ENCODE results near the gene BAIAP3.

The BAIAP3 gene

GRCh38 chr16:1340730-1341494 lies 7.5 kb downstream of the BAIAP3 start:
- H3K27ac ChIP-seq (ENCODE audit: low read depth, low read length) = no peak overlapping the region
- peaks cover 23% of the 10 kb centered on the region for H3K4me1 ChIP-seq (ENCODE audit: control insufficient read depth, low read length)
- peaks cover 6% of the 10 kb centered on the region; the same call in 1 of the 2 replicates for H3K9me3 ChIP-seq (ENCODE audit: control insufficient read depth, insufficient read depth, low read length)
- peaks cover 3% of the 10 kb centered on the region for H3K27me3 ChIP-seq (ENCODE audit: control insufficient read depth, low read length)
- no peak overlapping the region for H3K4me2 ChIP-seq (ENCODE audit: low read length)
- no peaks in the 10 kb centered on the region for H3F3A ChIP-seq (ENCODE audit: control insufficient read depth, insufficient read depth)
- peaks cover 7% of the 10 kb centered on the region; the same call in 1 of the 2 replicates for H4K20me1 ChIP-seq (ENCODE audit: control insufficient read depth, insufficient read depth, low read depth, low read length)
- H3K4me3 ChIP-seq (ENCODE audit: low read length) = no peak overlapping the region
- no peaks in the 10 kb centered on the region for H3K36me3 ChIP-seq (ENCODE audit: control insufficient read depth, low read length)
- H3K79me2 ChIP-seq (ENCODE audit: control insufficient read depth, low read length) = no peaks in the 10 kb centered on the region
- no peak for TF ChIP-seq EZH2phosphoT487 (IDR thresholded peaks at IDR 0.05; ENCODE audit: borderline replicate concordance, low read length)
- TF ChIP-seq, protein P1, sequence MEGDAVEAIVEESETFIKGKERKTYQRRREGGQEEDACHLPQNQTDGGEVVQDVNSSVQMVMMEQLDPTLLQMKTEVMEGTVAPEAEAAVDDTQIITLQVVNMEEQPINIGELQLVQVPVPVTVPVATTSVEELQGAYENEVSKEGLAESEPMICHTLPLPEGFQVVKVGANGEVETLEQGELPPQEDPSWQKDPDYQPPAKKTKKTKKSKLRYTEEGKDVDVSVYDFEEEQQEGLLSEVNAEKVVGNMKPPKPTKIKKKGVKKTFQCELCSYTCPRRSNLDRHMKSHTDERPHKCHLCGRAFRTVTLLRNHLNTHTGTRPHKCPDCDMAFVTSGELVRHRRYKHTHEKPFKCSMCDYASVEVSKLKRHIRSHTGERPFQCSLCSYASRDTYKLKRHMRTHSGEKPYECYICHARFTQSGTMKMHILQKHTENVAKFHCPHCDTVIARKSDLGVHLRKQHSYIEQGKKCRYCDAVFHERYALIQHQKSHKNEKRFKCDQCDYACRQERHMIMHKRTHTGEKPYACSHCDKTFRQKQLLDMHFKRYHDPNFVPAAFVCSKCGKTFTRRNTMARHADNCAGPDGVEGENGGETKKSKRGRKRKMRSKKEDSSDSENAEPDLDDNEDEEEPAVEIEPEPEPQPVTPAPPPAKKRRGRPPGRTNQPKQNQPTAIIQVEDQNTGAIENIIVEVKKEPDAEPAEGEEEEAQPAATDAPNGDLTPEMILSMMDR (IDR thresholded peaks at IDR 0.05; ENCODE audit: low read depth, low read length, poor library complexity, severe bottlenecking) = no peak
- H3K9me2 ChIP-seq (replicated peaks; ENCODE audit: control insufficient read depth, low read length) = no peaks in the 10 kb centered on the region

DNA sequence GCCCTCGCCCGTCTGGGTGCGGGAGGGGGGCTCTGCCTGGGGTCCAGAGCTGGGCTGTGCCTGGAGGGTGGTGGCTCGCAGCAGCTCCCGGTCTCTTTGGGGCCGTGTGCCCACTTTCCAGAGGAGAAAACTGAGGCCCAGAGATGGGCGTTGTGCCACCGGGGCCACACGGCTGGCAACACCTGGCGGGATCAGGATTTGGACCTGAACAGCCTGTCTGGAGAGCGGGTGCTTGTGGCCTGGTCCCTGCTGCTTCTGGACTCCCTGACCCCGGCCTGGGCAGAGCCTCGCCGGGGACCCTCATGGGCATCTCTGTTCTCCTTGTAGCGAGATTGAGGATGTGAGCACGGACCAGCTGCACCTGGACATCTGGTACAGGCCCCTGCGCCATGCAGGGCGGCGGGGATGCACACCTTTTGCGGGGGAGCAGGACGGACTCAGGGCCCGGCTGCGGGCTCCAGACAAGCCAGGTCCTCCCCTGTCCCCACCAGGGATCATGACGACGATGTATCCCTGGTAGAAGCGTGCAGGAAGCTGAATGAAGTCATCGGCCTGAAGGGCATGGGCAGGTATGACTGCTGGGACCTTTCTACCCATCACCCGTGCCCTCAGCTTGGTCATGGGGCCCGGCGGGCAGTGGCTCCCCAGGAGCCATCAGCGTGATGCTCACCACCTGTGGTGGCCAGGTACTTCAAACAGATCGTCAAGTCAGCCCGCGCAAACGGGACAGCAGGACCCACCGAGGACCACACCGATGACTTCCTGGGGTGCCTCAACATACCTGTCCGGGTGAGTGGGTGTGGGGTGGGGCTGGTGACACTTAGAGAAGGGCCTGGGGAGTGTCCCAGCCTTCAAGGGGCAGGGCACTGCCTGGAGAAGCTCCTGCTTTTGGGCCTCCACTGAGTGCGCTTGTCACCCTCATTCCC lies 8.3 kb downstream of the BAIAP3 start:
- TF ChIP-seq, protein P1 (IDR thresholded peaks at IDR 0.05; ENCODE audit: low read depth, low read length, poor library complexity, severe bottlenecking) = no peak
- TF ChIP-seq EZH2phosphoT487 (IDR thresholded peaks at IDR 0.05; ENCODE audit: borderline replicate concordance, low read length) = no peak
- Histone ChIP-seq H3K27me3 (ENCODE audit: control insufficient read depth, low read length) (no peaks in the 10 kb centered on the region), H3K4me1 (ENCODE audit: control insufficient read depth, low read length) (peaks cover 23% of the 10 kb centered on the region), H3K9me3 (ENCODE audit: control insufficient read depth, insufficient read depth, low read length) (peaks cover 6% of the 10 kb centered on the region; the same call in 1 of the 2 replicates), H3F3A (ENCODE audit: control insufficient read depth, insufficient read depth) (no peaks in the 10 kb centered on the region), H3K9me2 (replicated peaks; ENCODE audit: control insufficient read depth, low read length) (no peaks in the 10 kb centered on the region), H3K27ac (ENCODE audit: low read depth, low read length) (peak overlapping the region; percentile 23), H4K20me1 (ENCODE audit: control insufficient read depth, insufficient read depth, low read depth, low read length) (peaks cover 7% of the 10 kb centered on the region; the same call in 1 of the 2 replicates), H3K4me3 (ENCODE audit: low read length) (peak overlapping the region; percentile 69), H3K79me2 (ENCODE audit: control insufficient read depth, low read length) (no peaks in the 10 kb centered on the region), H3K36me3 (ENCODE audit: control insufficient read depth, low read length) (no peaks in the 10 kb centered on the region), H3K4me2 (ENCODE audit: low read length) (peak overlapping the region; percentile 79)

DNA sequence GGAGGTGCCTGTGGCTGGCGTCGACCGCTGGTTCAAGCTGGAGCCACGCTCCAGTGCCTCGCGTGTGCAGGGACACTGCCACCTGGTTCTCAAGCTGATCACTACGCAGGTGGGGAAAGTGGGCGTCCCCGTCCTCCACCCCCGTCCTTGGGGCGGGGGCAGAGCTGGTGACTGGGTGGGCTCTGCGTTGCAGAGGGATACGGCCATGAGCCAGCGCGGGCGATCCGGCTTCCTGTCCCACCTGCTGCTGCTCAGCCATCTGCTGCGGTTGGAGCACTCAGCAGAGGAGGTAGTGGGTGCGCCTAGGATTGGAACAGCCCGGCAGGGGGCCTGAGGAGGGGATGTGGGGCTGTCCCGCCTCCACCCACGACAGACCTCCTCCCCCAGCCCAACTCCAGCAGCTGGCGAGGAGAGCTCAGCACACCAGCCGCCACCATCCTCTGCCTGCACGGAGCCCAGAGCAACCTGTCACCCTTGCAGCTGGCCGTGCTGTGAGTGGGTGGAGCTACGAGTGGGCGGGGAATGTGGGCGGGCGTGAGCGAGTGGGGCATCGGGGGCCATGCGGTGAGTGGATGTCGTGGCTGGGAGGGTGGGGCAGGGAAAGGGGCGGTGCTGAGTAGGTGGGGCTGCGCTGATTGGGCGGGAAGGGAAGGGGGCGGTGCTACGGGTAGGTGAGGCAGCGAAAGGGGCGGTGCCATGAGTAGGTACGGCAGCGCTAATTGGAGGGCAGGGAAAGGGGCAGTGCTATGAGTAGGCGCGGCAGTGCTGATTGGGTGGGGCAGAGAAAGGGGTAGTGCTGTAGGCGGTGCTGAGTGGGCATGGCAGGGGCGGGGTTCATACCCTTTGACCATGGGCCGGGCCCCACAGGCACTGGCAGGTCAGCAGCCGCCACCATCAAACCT lies 9.3 kb downstream of the BAIAP3 start:
- H3K4me2 ChIP-seq (ENCODE audit: low read length) = peak overlapping the region; percentile 79
- peaks cover 6% of the 10 kb centered on the region; the same call in 1 of the 2 replicates for H4K20me1 ChIP-seq (ENCODE audit: control insufficient read depth, insufficient read depth, low read depth, low read length)
- peak overlapping the region; percentile 23 for H3K27ac ChIP-seq (ENCODE audit: low read depth, low read length)
- TF ChIP-seq EZH2phosphoT487 (IDR thresholded peaks at IDR 0.05; ENCODE audit: borderline replicate concordance, low read length) = no peak
- TF ChIP-seq, protein P1 (IDR thresholded peaks at IDR 0.05; ENCODE audit: low read depth, low read length, poor library complexity, severe bottlenecking) = peak; percentile 21
- H3K36me3 ChIP-seq (ENCODE audit: control insufficient read depth, low read length) = no peaks in the 10 kb centered on the region
- H3F3A ChIP-seq (ENCODE audit: control insufficient read depth, insufficient read depth) = no peaks in the 10 kb centered on the region
- H3K4me3 ChIP-seq (ENCODE audit: low read length) = peak overlapping the region; percentile 69
- H3K9me3 ChIP-seq (ENCODE audit: control insufficient read depth, insufficient read depth, low read length) = peaks cover 6% of the 10 kb centered on the region; the same call in 1 of the 2 replicates
- no peaks in the 10 kb centered on the region for H3K79me2 ChIP-seq (ENCODE audit: control insufficient read depth, low read length)
- no peaks in the 10 kb centered on the region for H3K27me3 ChIP-seq (ENCODE audit: control insufficient read depth, low read length)
- peaks cover 23% of the 10 kb centered on the region for H3K4me1 ChIP-seq (ENCODE audit: control insufficient read depth, low read length)
- no peaks in the 10 kb centered on the region for H3K9me2 ChIP-seq (replicated peaks; ENCODE audit: control insufficient read depth, low read length)

Measured in DOHH2 (cell line).